ENCODE results near the gene TSPAN9.

- TF ChIP-seq CTCF (IDR thresholded peaks at IDR 0.05) (no peak), POLR2A (IDR thresholded peaks at IDR 0.05) (no peak), EP300 (IDR thresholded peaks at IDR 0.05) (no peak)
Observed at GRCh38 chr12:3028108-3028507, 49.1 kb upstream of the TSPAN9 start.
